OCI-LY1 (cell line): Measurements from ENCODE around the gene GNAZ.

Source experiments
- H2AFZ ChIP-seq: fragments of 200-600 bp; sonication (generic), shearing (Covaris generic); 2 replicates; pipeline ENCODE4 v1.6.0; 2014; ENCODE audit warnings: antibody characterized with exemption, mild to moderate bottlenecking, low read length
- H3F3A ChIP-seq: fragments of 200-600 bp; sonication (generic), shearing (Covaris generic); 2 replicates; pipeline ENCODE4 v1.6.0; 2014; ENCODE audit warnings: mild to moderate bottlenecking, antibody characterized with exemption, low read length, moderate library complexity; ENCODE audit not compliant: insufficient read depth
- H3K27ac ChIP-seq: fragments of 200-600 bp; sonication (generic); 2 replicates; pipeline ENCODE4 v1.5.1; 2014; ENCODE audit warnings: low read length, mixed run types, mild to moderate bottlenecking, low read depth; ENCODE audit not compliant: poor library complexity, severe bottlenecking
- H3K27me3 ChIP-seq: fragments of 200-600 bp; sonication (generic); 2 replicates; pipeline ENCODE4 v1.6.0; 2014; ENCODE audit warnings: antibody characterized with exemption, mild to moderate bottlenecking, low read length, moderate library complexity; ENCODE audit not compliant: insufficient read depth
- H3K36me3 ChIP-seq: fragments of 200-600 bp; sonication (generic); 2 replicates; pipeline ENCODE4 v1.6.1; 2014; ENCODE audit warnings: mild to moderate bottlenecking, antibody characterized with exemption, low read length, moderate library complexity, mixed read lengths; ENCODE audit not compliant: insufficient read depth
- H3K4me1 ChIP-seq: fragments of 200-600 bp; sonication (generic); 2 replicates; pipeline ENCODE4 v1.5.1; 2014; ENCODE audit warnings: mild to moderate bottlenecking, low read length, moderate library complexity; ENCODE audit not compliant: insufficient read depth, severe bottlenecking
- H3K4me2 ChIP-seq: fragments of 200-600 bp; sonication (generic), shearing (Covaris generic); 2 replicates; pipeline ENCODE4 v1.6.1; 2014; ENCODE audit warnings: low read length
- H3K4me3 ChIP-seq: fragments of 200-600 bp; sonication (generic); 2 replicates; pipeline ENCODE4 v1.5.1; 2014; ENCODE audit warnings: low read length, low read depth, mild to moderate bottlenecking, mixed read lengths; ENCODE audit not compliant: poor library complexity, severe bottlenecking
- H3K79me2 ChIP-seq: fragments of 200-600 bp; shearing (Covaris generic); 2 replicates; pipeline ENCODE4 v1.6.1; 2016; ENCODE audit warnings: mixed run types, low read length, mixed read lengths; ENCODE audit not compliant: insufficient read depth
- H3K9ac ChIP-seq: fragments of 200-600 bp; sonication (generic), shearing (Covaris generic); 2 replicates; pipeline ENCODE4 v1.6.1; 2014; ENCODE audit warnings: mild to moderate bottlenecking, low read length, mixed read lengths
- H3K9me2 ChIP-seq: fragments of 200-600 bp; sonication (generic), shearing (Covaris generic); 2 replicates; pipeline ENCODE4 v1.6.1; 2014; ENCODE audit warnings: low read depth, mild to moderate bottlenecking, low read length, mixed read lengths
- H3K9me3 ChIP-seq: fragments of 200-600 bp; shearing (Covaris generic); 2 replicates; pipeline ENCODE4 v1.6.1; 2014; ENCODE audit warnings: low read length, mixed read lengths
- H4K20me1 ChIP-seq: fragments of 200-600 bp; sonication (generic), shearing (Covaris generic); 2 replicates; pipeline ENCODE4 v1.6.0; 2016; ENCODE audit warnings: mild to moderate bottlenecking, low read length; ENCODE audit not compliant: insufficient read depth
- CTCF ChIP-seq: fragments of 200-600 bp; sonication (generic), shearing (Covaris generic); IDR thresholded peaks from 2 replicates; pipeline ENCODE4 v1.5.1; 2017; ENCODE audit warnings: mild to moderate bottlenecking, antibody characterized with exemption, low read length, moderate library complexity, mixed read lengths
- EZH2 ChIP-seq: fragments of 200-600 bp; sonication (generic), shearing (Covaris generic); IDR thresholded peaks from 2 replicates; pipeline ENCODE4 v1.8.0; 2017; ENCODE audit warnings: borderline replicate concordance, mixed run types, mild to moderate bottlenecking, antibody characterized with exemption, low read length, moderate library complexity, mixed read lengths

GNAZ gene

GRCh38 chr22:23109079-23109347 lies 38.7 kb downstream of the GNAZ start:
- H3K4me3 ChIP-seq = no peak overlapping the region
- no peaks in the 10 kb centered on the region for H4K20me1 ChIP-seq
- no peak overlapping the region for H3K4me2 ChIP-seq
- H3K27ac ChIP-seq = no peak overlapping the region
- H3K9me2 ChIP-seq = no peaks in the 10 kb centered on the region
- H3F3A ChIP-seq = no peaks in the 10 kb centered on the region
- H3K27me3 ChIP-seq = peaks cover 8% of the 10 kb centered on the region; the same call in 1 of the 2 replicates
- H2AFZ ChIP-seq = no peak overlapping the region
- H3K9me3 ChIP-seq = no peaks in the 10 kb centered on the region
- H3K36me3 ChIP-seq = no peaks in the 10 kb centered on the region
- H3K79me2 ChIP-seq = no peaks in the 10 kb centered on the region
- H3K9ac ChIP-seq = no peak overlapping the region
- TF ChIP-seq EZH2 = no peak
- TF ChIP-seq CTCF = no peak
- no peaks in the 10 kb centered on the region for H3K4me1 ChIP-seq

GRCh38 chr22:23109441-23109978 lies 39.2 kb downstream of the GNAZ start:
- no peak overlapping the region for H2AFZ ChIP-seq
- H3K79me2 ChIP-seq = no peaks in the 10 kb centered on the region
- no peaks in the 10 kb centered on the region for H3K36me3 ChIP-seq
- TF ChIP-seq EZH2 (no peak), CTCF (no peak)
- H4K20me1 ChIP-seq = no peaks in the 10 kb centered on the region
- no peak overlapping the region for H3K4me2 ChIP-seq
- no peaks in the 10 kb centered on the region for H3K4me1 ChIP-seq
- no peaks in the 10 kb centered on the region for H3K9me2 ChIP-seq
- no peaks in the 10 kb centered on the region for H3K9me3 ChIP-seq
- H3K27me3 ChIP-seq = peaks cover 8% of the 10 kb centered on the region; the same call in 1 of the 2 replicates
- no peak overlapping the region for H3K4me3 ChIP-seq
- no peaks in the 10 kb centered on the region for H3F3A ChIP-seq
- no peak overlapping the region for H3K27ac ChIP-seq
- H3K9ac ChIP-seq = no peak overlapping the region

GRCh38 chr22:23110190-23110921 lies 40.0 kb downstream of the GNAZ start:
- Histone ChIP-seq H3K4me3 (no peak overlapping the region), H3K4me2 (no peak overlapping the region), H2AFZ (no peak overlapping the region), H3K9me3 (no peaks in the 10 kb centered on the region), H4K20me1 (no peaks in the 10 kb centered on the region), H3K9ac (no peak overlapping the region), H3K36me3 (no peaks in the 10 kb centered on the region), H3K9me2 (no peaks in the 10 kb centered on the region), H3K27ac (no peak overlapping the region), H3F3A (no peaks in the 10 kb centered on the region), H3K79me2 (no peaks in the 10 kb centered on the region), H3K4me1 (no peaks in the 10 kb centered on the region), H3K27me3 (peaks cover 8% of the 10 kb centered on the region; the same call in 1 of the 2 replicates)
- TF ChIP-seq EZH2 (no peak), CTCF (no peak)
